ENCODE results near the gene GSTCD.

DNA sequence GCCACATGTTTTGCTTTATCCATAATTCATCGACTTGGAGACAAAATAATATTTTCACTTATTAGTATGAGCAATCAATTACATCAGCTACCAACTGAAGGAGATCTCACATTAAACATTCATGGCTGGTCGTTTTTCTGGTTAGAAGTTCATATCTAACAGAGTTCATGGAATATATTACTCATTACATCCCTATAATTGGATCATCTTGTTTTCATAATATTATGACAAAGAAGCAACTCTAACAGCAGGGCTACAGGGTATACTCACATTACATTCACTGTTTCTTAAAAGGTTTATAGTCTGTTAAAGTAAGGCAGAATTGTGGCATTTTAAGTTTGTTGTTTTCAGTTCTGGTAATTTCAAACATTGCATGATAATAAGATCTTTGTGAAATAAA, 33.0 kb downstream of the GSTCD start:
- TF ChIP-seq POLR2A (IDR thresholded peaks at IDR 0.05), result no peak
- TF ChIP-seq, protein P1, sequence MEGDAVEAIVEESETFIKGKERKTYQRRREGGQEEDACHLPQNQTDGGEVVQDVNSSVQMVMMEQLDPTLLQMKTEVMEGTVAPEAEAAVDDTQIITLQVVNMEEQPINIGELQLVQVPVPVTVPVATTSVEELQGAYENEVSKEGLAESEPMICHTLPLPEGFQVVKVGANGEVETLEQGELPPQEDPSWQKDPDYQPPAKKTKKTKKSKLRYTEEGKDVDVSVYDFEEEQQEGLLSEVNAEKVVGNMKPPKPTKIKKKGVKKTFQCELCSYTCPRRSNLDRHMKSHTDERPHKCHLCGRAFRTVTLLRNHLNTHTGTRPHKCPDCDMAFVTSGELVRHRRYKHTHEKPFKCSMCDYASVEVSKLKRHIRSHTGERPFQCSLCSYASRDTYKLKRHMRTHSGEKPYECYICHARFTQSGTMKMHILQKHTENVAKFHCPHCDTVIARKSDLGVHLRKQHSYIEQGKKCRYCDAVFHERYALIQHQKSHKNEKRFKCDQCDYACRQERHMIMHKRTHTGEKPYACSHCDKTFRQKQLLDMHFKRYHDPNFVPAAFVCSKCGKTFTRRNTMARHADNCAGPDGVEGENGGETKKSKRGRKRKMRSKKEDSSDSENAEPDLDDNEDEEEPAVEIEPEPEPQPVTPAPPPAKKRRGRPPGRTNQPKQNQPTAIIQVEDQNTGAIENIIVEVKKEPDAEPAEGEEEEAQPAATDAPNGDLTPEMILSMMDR (IDR thresholded peaks at IDR 0.05 in 8 of 11, conservative IDR thresholded peaks at IDR 0.05 in 3 of 11), result no peak
